GM12801 (cell line): ENCODE measurements around the gene RNF207.

Source experiments
- TF ChIP-seq, protein P1 (sequence below): IDR thresholded peaks from one replicate; pipeline ENCODE4 v1.5.1; 2011; ENCODE audit warnings: control low read depth; ENCODE audit not compliant: insufficient read length; ENCODE audit errors: extremely low read depth

The RNF207 gene

DNA sequence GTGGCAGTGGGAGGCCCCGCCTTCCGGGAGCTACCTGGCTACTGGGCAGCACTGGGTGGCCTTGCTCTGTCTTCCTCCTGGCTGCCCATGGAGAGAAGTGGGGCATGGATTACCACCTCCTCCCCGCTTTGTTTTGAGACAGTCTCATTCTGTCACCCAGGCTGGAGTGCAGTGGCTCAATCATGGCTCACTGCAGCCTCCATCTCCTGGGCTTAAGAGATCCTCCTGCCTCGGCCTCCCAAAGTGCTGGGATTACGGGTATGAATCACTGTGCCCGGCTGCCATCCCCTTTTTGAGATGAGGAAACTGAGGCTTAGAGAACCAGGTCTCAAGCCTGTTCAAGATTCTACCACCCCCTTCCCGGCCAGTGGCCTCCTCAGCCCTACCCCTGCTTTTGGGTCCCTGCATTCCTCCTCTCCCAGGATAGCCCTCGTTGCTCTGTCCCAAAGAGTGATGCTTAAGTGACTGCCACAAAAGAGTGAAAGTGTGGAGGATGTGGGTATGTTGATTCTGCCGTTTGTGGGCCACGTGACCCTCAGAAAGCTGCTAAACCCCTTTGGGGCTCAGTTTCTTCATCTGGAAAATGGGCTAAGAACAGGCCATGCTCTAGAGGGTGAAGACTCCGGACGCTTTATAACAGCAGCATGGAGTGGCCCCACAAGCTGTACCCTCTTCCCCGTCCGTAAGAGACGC is 45.9 kb downstream of the RNF207 start:
- TF ChIP-seq, protein P1, sequence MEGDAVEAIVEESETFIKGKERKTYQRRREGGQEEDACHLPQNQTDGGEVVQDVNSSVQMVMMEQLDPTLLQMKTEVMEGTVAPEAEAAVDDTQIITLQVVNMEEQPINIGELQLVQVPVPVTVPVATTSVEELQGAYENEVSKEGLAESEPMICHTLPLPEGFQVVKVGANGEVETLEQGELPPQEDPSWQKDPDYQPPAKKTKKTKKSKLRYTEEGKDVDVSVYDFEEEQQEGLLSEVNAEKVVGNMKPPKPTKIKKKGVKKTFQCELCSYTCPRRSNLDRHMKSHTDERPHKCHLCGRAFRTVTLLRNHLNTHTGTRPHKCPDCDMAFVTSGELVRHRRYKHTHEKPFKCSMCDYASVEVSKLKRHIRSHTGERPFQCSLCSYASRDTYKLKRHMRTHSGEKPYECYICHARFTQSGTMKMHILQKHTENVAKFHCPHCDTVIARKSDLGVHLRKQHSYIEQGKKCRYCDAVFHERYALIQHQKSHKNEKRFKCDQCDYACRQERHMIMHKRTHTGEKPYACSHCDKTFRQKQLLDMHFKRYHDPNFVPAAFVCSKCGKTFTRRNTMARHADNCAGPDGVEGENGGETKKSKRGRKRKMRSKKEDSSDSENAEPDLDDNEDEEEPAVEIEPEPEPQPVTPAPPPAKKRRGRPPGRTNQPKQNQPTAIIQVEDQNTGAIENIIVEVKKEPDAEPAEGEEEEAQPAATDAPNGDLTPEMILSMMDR = no peak

DNA sequence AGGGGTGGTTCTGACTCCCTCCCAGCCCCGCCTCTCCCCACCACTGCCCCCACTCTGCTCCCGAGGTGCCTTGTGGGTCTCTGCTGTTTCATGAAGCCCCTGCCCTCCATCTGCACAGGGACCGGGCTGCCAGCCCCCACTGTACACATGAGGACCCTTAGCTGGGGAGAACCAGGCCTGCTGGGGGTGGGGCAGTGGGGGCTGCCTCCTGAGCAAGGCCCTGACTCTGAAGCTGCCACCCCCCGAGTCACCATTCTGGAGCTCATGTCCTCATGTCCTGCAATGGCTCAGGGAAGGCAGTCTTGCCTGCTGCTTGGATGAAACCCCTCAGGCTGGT is 46.4 kb downstream of the RNF207 start:
- TF ChIP-seq, protein P1 = no peak

DNA sequence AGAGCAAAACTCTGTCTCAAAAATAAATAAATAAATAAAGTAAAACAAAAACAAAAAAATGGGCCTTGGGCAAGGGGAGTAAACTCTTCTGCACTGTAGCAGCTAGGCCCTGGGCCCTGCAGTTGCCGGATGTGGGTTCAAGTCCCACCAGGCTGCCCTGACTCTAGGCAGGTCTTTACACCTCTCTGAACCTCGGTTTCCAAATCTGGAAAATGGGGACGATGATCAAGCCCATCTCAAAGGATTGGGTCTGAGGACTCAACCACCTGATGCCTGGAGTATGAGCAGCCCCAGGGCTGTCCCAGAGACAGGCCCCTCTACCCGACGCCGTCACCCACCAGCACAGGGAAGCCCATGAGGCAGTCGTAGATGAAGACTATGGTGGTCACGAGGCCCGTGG is 47.5 kb downstream of the RNF207 start:
- TF ChIP-seq, protein P1 = no peak

DNA sequence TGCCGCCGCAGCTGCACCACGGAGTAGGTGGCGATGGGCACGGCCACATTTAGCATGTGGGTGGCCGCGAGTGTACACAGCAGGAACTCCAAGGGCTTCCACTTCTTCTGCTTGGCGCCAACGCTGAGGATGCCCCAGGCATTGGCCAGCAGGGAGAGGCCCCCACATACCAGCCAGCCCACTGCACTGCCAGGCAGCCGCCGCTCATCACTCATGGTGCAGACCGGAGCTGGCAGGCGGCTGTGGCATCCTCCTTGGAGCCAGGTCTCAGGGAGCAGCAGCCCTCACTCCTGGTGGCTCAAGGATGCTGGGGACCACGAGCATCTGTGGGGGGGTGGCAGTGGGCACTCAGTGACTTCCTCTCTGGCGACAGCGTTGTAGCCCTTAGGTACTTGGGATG is 48.8 kb downstream of the RNF207 start:
- TF ChIP-seq, protein P1 = no peak

DNA sequence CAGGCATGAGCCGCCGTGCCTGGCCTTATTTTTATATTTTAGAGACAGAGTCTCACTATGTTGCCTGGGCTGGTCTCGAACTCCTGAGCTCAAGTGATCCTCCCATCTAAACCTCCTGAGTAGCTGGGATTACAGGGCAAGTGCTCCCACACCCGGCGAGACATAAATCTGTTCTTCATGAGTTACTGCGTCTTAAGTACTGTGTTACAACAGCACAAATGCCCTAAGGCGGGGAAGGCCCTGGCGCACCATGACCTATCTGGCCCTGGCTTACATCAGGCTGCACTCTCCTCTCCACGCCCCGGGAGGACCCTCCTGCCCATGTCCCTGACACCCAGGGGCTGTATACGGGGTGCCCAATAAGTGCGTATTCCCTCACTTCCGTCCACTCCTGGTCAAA is 50.7 kb downstream of the RNF207 start:
- TF ChIP-seq, protein P1 = no peak

DNA sequence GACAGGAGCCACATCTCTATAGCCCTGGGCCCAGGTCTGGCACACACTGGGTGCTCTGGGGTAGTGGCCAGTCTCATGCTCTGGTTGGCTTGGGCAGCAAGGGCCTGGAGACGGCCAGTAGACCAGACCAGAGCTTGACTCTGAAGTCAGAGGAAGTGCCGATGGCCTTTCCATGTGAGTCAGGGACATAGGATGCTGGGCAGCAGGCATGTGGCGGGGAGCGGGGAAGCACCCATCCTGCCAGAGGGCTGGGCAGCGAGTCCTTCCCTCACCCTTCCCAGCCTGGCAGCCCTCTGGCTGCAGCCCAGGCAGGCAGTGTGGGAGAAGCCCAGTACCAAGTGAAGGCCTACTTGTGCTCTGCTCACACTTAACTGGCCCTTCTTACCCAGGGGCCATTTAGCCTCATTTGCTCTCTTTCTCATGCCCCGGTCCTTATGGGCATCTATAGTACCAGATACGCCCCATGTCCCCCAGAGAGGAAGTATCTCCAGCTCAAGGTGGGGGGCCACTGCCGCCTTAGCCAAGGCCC is 51.7 kb downstream of the RNF207 start:
- TF ChIP-seq, protein P1 = no peak

DNA sequence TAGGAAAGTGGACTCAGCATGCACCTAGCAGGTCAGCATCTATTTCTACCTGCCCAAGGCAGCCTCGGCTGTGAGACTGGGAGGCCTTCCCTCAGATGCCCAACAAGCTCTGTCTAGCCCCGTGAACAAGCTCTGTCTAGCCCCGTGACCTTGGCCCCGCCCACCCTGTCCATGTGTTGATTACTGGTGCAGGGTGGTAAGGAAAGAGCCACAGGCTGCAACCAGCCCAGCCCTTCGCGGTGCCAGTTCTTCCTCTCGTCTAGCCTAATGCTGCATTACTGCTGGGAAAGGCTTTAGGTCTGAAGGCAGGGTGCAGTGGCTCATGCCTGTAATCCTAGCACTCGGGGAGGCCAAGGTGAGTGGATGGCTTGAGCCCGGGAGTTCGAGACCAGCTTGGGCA is 52.8 kb downstream of the RNF207 start:
- TF ChIP-seq, protein P1 = no peak
